ENCODE data around the gene OPCML.
A peak's percentile ranks its signal among the peaks of the same experiment; 100 is the strongest.

Gene OPCML

GRCh38 chr11:132838627-132839026, 693.7 kb downstream of the OPCML start:
- H3K9me3 Mint-ChIP-seq = peaks cover 4% of the 10 kb centered on the region
- no peak for DNase-seq
- no peaks in the 10 kb centered on the region for H3K36me3 Mint-ChIP-seq (ENCODE audit: low read depth)
- H3K4me3 Mint-ChIP-seq = no peak overlapping the region
- TF ChIP-seq CTCF (IDR thresholded peaks at IDR 0.05) = no peak
- peaks cover 17% of the 10 kb centered on the region for H3K4me1 Mint-ChIP-seq
- peak overlapping the region; percentile 12 for H3K27ac Mint-ChIP-seq
- H3K27me3 Mint-ChIP-seq (ENCODE audit: low read depth, poor library complexity) = peaks cover 8% of the 10 kb centered on the region

GRCh38 chr11:132831272-132831671, 701.0 kb downstream of the OPCML start:
- Mint-ChIP-seq H3K4me1 (peaks cover 8% of the 10 kb centered on the region), H3K9me3 (peaks cover 9% of the 10 kb centered on the region), H3K27ac (no peak overlapping the region), H3K36me3 (ENCODE audit: low read depth) (no peaks in the 10 kb centered on the region), H3K4me3 (no peak overlapping the region), H3K27me3 (ENCODE audit: low read depth, poor library complexity) (peaks cover 53% of the 10 kb centered on the region)
- no peak for TF ChIP-seq CTCF (IDR thresholded peaks at IDR 0.05)
- DNase-seq = no peak

- Mint-ChIP-seq H3K9me3 (peaks cover 9% of the 10 kb centered on the region), H3K27ac (no peak overlapping the region), H3K4me1 (no peaks in the 10 kb centered on the region), H3K36me3 (ENCODE audit: low read depth) (no peaks in the 10 kb centered on the region), H3K4me3 (no peak overlapping the region), H3K27me3 (ENCODE audit: low read depth, poor library complexity) (peaks cover 26% of the 10 kb centered on the region)
- DNase-seq = no peak
- no peak for TF ChIP-seq CTCF (IDR thresholded peaks at IDR 0.05)
Measured at GRCh38 chr11:132824642-132825041, 707.7 kb downstream of the OPCML start.

GRCh38 chr11:132822276-132822675, 710.0 kb downstream of the OPCML start:
- no peaks in the 10 kb centered on the region for H3K36me3 Mint-ChIP-seq (ENCODE audit: low read depth)
- H3K27me3 Mint-ChIP-seq (ENCODE audit: low read depth, poor library complexity) = peaks cover 14% of the 10 kb centered on the region
- no peak for TF ChIP-seq CTCF (IDR thresholded peaks at IDR 0.05)
- peaks cover 3% of the 10 kb centered on the region for H3K9me3 Mint-ChIP-seq
- no peak for DNase-seq
- no peak overlapping the region for H3K27ac Mint-ChIP-seq
- H3K4me1 Mint-ChIP-seq = no peaks in the 10 kb centered on the region
- no peak overlapping the region for H3K4me3 Mint-ChIP-seq

GRCh38 chr11:132821499-132821898, 710.8 kb downstream of the OPCML start:
- Mint-ChIP-seq H3K4me1 (peaks cover 5% of the 10 kb centered on the region), H3K27ac (no peak overlapping the region), H3K36me3 (ENCODE audit: low read depth) (no peaks in the 10 kb centered on the region), H3K9me3 (no peaks in the 10 kb centered on the region), H3K27me3 (ENCODE audit: low read depth, poor library complexity) (peaks cover 11% of the 10 kb centered on the region), H3K4me3 (no peak overlapping the region)
- DNase-seq = no peak
- TF ChIP-seq CTCF (IDR thresholded peaks at IDR 0.05) = no peak

GRCh38 chr11:132821014-132821413, 711.3 kb downstream of the OPCML start:
- H3K4me1 Mint-ChIP-seq = peaks cover 7% of the 10 kb centered on the region
- H3K27ac Mint-ChIP-seq = no peak overlapping the region
- DNase-seq = no peak
- H3K36me3 Mint-ChIP-seq (ENCODE audit: low read depth) = no peaks in the 10 kb centered on the region
- TF ChIP-seq CTCF (IDR thresholded peaks at IDR 0.05) = no peak
- no peaks in the 10 kb centered on the region for H3K9me3 Mint-ChIP-seq
- H3K27me3 Mint-ChIP-seq (ENCODE audit: low read depth, poor library complexity) = peaks cover 11% of the 10 kb centered on the region
- H3K4me3 Mint-ChIP-seq = no peak overlapping the region

Data from nephron progenitor cell (in vitro differentiated cells).